NCI-H187 (cell line): ENCODE results near the gene SPATA33.
"Not testable (repeated sequence)": the region's sequence is repeated elsewhere in the genome, so short reads cannot be mapped to it uniquely, and the experiment has no call there.

Source experiments
- DNase-seq, 2 experiments: peaks; one replicate each; lab custom pipeline; 2025; lab: John Stamatoyannopoulos, UW

The SPATA33 gene

DNA sequence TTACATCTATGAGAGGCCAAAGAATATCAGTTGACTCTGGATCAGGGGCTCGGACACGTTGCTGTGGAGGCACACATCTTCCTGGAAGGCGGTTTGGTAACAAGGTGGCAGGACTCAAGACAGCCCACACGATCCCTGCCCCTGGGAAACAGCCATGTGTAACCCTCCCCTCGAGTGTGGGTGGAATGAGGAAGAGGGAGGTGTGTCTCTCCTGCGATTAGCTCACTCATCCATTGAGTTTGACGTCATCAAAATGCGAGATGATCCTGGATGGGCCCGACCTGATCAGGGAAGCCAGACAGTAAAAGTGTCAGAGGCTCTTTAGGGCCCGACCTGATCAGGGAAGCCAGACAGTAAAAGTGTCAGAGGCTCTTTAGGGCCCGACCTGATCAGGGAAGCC lies 6.6 kb downstream of the SPATA33 start:
- DNase-seq: not testable (repeated sequence)

DNA sequence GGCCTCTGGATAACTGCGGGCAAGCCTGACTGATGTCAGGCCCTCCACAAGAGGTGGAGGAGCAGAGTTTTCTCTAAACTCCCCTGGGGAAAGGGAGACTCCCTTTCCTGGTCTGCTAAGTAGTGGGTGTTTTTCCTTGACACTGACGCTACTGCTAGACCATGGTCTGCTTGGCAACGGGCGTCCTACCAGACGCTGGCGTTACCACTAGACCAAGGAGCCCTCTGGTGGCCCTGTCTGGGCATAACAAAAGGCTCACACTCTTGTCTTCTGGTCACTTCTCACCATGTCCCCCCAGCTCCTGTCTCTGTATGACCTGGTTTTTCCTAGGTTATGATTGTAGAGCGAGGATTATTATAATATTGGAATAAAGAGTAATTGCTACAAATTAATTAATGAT lies 9.4 kb downstream of the SPATA33 start:
- not testable (repeated sequence) for DNase-seq

DNA sequence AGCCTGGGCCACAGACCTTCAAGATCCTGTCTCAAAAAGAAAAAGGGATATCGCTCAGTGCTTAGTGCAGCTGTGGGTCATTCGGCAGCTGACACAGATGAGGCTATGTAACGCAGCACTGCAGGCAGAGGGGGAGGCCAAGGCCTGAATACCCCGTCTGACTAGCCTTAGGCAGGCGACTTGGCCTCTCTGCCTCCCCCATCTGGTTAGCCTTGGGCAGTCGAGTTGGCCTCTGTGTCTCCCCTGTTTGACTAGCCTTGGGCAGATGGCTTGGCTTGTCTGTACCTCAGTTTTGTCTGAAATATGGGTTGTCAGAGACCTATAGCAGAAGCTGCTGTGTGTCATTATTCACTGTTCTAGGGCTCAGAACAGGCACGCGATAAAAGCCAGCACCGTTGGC lies 10.0 kb downstream of the SPATA33 start:
- no peak for DNase-seq

DNA sequence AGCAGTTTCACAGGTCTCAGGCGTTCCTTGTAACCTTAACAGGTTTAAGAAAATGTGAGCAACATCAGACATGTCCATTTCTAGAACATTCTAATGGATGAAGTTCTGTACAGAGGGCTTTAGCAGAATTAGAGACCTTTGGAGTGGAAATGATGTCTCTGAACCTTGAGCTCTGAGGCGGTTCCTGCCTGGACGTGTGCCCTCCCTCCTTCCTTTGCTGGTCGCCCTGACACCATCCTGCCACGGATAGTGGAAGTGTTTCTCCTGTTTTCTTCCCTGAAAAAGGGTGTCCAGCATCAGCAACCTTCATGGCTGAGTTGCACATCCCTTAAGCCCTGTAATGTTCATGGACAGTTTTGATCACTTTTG lies 11.1 kb downstream of the SPATA33 start:
- no peak for DNase-seq

DNA sequence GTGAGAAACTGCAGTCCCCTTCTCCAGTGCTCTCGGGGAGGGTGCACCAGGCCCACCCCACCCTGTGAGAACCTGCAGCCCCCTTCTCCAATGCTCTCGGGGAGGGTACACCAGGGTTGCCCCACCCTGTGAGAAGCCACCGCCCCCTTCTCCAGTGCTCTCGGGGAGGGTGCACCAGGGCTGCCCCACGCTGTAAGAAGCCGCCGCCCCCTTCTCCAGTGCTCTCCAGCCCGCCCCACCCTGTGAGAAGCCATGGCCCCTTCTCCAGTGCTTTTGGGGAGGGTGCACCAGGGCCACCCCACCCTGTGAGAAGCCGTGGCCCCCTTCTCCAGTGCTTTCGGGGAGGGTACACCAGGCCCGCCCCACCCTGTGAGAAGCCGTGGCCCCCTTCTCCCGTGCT lies 12.1 kb downstream of the SPATA33 start:
- DNase-seq: no peak

DNA sequence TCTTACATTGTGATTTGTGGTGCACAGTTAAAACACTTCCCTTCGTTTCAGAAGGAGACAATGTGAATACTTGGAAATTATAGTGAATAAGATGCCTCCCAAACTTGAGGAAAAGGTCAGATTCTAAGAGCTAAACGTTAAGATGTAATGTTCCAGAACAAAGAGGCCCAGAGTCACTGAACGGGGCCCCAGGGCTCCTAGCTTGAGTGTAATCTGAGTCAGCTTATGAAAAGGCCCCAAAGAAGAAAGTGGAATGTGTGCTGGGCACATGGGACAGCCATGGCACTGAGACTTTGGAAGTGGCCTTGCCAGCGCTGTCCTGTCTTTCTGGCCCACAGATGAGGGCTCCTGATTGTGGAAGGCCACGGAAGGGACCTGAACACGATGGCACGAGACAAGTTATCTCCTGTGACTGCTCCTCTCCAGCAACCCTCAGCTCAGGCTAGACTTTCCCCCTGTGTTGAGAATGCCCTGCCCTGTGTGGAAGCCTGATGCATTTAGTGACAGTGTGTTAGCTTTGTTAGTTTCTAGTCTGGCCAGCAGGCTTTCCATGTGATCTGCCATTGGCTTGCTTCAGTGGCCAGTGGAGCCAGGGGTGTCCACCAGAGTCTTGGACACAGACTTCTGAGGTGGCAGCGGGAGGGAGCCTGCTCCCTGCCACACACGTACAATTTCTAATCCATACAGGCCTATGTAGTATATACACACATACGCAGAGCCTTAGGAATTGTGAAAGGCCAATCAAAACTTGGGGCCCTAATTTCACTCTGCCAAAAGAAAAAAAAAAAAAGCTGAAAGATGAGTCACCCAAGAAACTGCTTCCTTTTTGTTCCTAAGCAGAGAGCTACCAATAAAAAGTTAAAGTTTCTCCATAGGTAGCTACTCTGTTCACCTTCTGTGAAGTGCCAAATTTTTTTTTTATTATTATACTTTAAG lies 13.1 kb downstream of the SPATA33 start:
- no peak for DNase-seq

DNA sequence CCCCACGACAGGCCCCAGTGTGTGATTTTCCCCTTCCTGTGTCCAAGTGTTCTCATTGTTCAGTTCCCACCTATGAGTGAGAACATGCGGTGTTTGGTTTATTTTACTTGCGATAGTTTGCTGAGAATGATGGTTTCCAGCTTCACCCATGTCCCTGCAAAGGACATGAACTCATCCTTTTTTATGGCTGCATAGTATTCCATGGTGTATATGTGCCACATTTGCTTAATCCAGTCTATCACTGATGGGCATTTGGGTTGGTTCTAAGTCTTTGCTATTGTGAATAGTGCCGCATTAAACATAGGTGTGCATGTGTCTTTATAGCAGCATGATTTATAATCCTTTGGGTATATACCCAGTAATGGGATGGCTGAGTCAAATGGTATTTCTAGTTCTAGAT lies 13.9 kb downstream of the SPATA33 start:
- DNase-seq: not testable (repeated sequence)

DNA sequence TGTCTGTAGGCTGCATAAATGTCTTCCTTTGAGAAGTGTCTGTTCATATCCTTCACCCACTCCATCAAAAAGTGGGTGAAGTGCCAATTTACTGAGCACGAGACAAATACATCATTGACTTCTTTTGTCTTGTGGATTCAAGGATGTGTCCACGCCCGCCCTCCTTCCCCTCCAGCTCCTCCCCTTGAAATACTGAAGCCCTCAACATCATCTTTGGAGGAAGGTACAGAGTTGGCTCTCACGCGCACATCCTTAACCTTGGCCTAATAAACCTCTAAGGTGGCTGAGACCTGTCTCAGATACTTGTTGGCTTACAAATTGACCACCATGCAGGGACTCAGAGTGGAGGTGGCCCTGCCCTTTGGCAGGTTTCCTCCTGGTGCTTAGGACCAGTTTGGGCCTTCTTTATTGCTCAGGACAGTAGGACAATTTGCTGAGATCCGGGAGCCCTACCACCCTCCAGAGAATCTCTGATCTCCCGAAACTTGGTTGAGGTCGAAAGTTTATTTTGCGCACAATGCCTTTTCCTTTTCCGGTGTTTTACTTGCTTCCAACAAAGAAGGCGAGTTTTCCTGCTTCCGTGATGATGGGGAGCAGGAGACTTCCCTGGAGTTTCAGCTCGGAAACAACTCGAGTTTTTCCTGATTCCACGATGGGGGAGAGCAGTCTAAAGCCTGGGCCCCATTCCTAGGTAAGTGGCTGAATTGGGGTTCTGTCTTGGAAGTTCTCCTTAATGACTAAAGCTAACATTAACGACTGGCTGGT lies 14.7 kb downstream of the SPATA33 start:
- no peak for DNase-seq

DNA sequence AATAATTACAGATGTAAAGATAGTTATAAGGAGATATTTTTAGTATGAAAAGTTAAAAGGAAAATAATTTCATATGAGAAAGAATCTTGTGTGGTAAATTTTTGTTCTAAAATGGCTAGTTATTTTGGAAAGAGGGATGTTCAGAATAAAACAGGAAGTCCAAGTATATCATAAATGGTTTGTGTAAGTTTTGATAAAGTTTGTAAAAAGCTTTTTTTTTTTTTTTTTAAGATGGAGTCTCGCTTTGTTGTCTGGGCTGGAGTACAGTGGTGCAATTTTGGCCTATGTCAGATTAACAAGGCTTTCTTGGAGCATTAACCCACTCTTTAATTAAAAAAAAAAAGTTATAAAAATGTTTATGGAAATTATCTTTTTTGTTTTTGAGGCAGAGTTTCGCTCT lies 20.6 kb downstream of the SPATA33 start:
- DNase-seq: no peak

DNA sequence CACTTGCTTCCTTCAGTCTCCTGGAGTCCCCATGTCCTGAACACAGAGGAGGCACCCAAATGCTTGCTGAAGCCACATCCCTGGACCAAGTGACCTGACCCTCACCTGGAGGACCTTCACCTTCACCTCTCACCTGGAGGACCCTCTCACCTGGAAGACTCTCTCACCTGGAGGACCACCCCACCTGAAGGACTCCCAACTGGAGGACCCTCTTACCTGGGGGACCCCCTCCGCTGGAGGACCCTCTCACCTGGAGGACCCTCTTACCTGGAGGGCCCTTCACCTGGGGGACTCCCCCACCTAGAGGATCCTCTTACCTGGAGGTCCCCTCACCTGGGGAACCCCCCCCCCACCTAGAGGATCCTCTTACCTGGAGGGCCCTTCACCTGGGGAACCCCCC lies 28.3 kb downstream of the SPATA33 start:
- no peak for DNase-seq

DNA sequence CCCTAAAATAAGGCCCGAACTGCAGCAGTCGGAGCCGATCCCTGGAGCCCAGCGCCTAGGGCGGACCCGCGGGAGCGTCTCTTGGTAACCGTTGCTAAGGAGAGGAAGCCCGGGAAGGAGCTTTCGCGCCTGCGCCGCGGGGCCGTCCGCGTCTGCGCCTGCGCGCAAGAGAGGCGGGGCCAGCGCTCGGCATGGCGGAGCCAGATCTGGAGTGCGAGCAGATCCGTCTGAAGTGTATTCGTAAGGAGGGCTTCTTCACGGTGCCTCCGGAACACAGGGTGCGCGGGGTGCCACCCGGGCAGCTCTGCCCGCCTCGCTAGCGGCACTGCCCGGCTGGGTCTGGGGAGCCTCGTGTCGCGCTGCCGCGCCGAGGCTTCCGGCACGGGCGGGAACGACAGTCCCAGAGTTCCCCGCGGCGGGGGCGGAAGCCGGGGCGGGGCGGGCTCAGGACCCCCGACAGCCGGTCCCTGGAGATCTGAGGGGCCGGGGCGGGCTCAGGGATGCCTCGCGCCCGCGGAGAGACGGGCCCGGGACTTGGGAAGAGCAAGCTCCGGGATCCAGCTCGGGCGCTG lies 29.0 kb downstream of the SPATA33 start, which contains the start of gene CDK10:
Gene CDK10, plus strand, starts transcription at position 170 of the 572 bp plus-strand sequence. Its CDS starts 22 bp downstream, at position 192.
- peak; percentile 65 to 66 for DNase-seq

DNA sequence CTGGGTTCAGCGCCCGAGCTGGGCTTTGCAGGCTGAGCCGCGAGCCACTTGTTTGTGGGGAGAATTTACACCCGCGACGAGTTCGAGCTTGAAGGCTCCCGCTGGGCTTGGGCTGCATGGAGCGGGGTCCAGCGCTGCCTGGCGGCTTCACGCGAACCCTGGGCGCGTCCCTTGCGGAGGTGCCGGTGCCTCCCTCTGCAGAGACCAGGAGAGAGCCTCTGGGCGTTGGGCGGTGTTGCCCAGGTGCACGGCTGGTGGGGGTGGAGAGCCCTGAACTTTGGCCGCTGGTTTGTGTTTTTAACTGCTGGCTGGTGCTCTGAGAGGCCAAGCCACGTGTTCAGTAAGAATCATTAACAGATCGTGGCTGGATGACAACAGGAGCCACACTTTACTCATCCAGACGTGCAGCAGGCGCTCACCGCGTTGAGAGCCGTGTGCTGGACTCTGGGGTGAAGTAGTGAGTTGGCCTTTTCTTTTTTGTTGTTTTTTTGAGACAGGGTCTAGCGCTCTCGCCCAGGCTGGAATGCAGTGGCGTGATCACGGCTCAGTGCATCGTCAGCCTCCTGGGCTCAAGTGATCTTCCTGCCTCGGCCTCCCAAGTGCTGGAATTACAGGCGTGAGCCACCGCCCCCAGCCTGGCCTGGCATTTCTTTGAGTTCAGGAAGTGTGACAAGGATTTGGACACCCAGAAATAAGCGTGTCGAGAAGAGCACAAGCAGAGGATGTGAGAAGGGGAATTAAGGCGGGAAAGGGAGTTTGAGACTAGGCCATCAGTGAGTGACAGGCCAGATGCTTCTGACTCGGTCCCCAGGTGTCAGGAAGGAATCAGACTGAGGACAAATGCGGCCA lies 29.7 kb downstream of the SPATA33 start:
- DNase-seq: no peak

DNA sequence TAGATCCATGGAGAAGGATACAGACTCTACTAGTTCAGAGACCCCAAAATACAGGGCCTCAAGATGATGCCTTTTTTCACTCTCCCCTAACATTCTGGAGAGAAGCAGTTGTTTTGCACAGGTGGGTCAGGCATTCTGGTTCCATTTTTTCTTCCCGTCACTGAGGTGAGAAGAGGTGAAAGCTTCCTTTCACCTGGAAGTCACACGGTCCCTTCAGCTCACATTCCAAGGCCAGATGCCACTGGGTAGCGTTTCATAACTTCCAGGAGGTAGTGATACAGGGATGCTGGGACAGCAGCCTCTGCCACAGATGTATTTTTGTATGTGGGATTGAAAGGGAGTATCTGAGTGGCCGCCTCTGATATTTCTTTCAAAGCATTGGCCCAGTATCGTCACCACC lies 30.8 kb downstream of the SPATA33 start:
- DNase-seq: no peak

DNA sequence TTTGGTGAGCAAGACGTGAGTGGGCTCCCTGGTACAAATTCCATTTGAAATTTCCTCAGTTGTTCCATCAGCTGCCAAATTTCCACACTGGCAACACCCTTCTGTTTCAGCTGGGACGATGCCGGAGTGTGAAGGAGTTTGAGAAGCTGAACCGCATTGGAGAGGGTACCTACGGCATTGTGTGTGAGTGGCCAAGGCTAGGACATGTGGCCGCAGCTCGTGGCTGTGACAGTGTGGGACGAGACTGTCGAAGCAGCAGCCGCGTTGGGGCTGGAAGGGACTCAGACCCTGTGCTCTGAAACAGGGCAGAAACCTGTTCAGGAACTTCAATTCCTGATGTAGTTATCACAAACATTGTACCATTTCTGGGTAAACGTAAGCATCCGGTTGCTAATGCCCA lies 31.5 kb downstream of the SPATA33 start:
- no peak for DNase-seq

DNA sequence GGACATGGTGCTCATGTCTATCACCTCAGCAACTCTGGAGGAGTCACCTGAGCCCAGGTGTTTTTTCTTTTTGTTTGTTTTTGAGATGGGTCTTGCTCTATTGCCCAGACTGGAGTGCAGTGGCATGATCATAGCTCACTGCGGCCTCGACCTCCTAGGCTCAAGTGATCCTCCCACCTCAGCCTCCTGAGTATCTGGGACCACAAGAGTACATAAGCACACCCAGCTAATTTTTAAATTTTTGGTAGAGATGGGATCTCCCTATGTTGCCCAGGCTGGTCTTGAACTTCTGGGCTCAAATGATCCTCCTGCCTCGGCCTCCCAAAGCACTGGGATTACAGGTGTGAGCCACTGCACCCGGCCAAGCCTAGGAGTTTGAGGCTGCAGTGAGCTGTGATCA lies 32.0 kb downstream of the SPATA33 start:
- DNase-seq: not testable (repeated sequence)

DNA sequence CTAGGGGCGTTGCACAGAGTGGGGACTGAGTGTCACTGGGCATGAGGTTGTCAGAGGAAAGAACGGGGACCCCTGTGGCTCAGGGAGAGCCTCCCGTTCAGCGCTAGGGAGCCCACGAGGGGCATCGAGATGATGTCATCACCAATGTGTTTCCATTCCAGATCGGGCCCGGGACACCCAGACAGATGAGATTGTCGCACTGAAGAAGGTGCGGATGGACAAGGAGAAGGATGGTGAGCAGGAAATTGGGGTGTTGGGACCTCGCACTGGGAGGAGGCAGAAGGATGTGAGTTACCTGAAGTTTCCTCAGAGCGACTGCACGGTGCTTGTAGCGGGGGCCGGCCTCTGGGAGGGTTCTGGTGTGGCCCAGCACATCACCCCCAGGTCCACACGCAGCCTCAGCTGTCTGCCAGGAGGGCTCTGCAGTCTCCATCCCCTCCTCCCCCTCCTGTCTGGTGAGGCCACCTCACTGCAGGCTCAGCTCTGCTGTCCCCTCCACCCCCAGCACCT lies 32.8 kb downstream of the SPATA33 start:
- no peak for DNase-seq

DNA sequence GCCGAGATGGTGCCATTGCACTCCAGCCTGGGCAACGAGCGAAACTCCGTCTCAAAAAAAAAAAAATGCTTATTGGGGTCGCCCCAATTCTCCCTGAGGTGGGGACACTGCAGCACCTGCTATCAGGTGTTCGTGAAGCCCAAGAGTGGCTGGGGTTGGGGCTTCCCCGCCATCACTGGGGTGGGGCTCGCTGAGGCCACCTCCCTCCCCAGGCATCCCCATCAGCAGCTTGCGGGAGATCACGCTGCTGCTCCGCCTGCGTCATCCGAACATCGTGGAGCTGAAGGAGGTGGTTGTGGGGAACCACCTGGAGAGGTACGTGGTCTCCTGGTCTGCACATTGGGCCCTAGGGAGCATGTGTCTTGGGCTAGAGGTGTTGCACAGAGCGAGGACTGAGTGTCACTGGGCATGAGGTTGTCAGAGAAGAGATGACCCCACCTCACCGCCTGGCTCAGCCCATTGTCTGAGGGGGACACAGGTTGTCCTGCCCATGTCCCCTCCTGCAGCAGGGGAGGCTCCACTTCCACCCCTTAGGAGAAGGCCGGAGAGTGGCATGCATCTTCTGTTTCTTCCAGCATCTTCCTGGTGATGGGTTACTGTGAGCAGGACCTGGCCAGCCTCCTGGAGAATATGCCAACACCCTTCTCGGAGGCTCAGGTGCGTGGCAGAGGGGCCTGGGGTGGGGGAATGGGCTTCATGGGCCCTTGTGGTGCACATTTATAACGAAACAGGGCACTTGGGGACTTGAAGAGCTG lies 33.8 kb downstream of the SPATA33 start:
- no peak for DNase-seq

DNA sequence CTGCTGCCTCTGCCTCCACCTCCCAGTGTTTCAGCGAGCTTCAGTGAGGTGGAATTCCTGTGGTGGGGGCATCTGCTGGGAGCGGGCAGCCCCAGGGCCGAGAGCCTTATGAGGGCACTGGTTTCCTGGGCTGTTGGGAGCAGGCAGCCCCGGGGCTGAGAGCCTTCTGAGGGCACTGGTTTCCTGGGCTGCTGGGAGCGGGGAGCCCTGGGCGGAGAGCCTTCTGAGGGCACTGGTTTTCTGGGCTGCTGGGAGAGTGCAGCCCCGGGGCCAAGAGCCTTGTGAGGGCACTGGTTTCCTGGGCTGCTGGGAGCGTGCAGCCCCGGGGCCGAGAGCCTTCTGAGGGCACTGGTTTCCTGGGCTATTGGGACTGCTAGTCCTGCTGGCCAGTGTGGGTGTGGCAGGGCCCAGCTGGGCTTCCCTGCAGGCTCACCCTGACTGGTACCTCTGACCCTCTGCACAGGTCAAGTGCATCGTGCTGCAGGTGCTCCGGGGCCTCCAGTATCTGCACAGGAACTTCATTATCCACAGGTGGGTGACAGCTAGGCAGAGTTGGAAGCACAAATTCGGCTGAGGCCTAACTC lies 34.4 kb downstream of the SPATA33 start:
- DNase-seq: no peak

DNA sequence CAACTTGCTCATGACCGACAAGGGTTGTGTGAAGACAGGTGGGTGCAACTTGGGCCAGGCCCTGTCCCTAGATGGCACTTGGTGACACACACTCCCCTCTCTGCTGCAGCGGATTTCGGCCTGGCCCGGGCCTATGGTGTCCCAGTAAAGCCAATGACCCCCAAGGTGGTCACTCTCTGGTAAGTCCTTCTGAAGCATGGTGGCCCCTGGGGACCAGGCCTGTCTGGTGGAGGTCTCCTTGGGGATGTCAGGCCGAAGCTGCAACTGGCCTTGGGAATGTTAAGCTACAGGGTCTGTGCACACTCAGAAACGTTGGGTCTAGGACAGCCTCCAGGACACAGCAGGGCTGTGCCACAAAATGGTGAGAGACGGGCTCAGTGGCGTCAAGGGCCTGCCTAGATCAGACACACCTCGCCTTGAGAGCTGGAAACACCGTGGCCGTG lies 35.7 kb downstream of the SPATA33 start:
- DNase-seq: no peak
